Activated CD8-positive, alpha-beta T cell treated with anti-CD3 and anti-CD28 coated beads for 36 hours (primary cell): ENCODE data around the gene PFKFB3. TPM values are rescaled to one million over a fixed set of nuclear protein-coding genes. Genes with fewer than 3 reads are reported as not detected.

Experiments
- ATAC-seq: fragments of 200-7000 bp; cut with Tn5 transposase; one replicate; pipeline ENCODE4 v1.10.0; 2021; ENCODE audit warnings: mild to moderate bottlenecking, moderate library complexity
- CTCF ChIA-PET: fragments of 350-600 bp; sonication (Branson Sonifier 250); formaldehyde crosslinking; loops from one replicate; lab custom pipeline; 2021; ENCODE audit warnings: antibody characterized with exemption; lab: Charles Lee
- POLR2A ChIA-PET: fragments of 350-600 bp; sonication (Branson Sonifier 250); formaldehyde crosslinking; loops from one replicate; lab custom pipeline; 2021; ENCODE audit warnings: antibody characterized with exemption; lab: Charles Lee
- DNase-seq: peaks from one replicate; pipeline ENCODE4 v3.0.0-alpha.2; 2020
- H3K27ac Mint-ChIP-seq: one replicate; pipeline ENCODE4 v1.8.0; 2021; ENCODE audit warnings: mild to moderate bottlenecking, mixed read lengths
- H3K27me3 Mint-ChIP-seq: one replicate; pipeline ENCODE4 v1.8.0; 2021; ENCODE audit warnings: mixed read lengths
- H3K36me3 Mint-ChIP-seq: one replicate; pipeline ENCODE4 v1.8.0; 2021; ENCODE audit warnings: low read depth, mixed read lengths
- H3K4me1 Mint-ChIP-seq: one replicate; pipeline ENCODE4 v1.8.0; 2021; ENCODE audit warnings: low read depth, mixed read lengths
- H3K4me3 Mint-ChIP-seq: one replicate; pipeline ENCODE4 v1.8.0; 2021; ENCODE audit warnings: mild to moderate bottlenecking, moderate library complexity, mixed read lengths
- H3K9me3 Mint-ChIP-seq: one replicate; pipeline ENCODE4 v1.8.0; 2021; ENCODE audit warnings: mixed read lengths
- CTCF ChIP-seq: fragments of 200-600 bp; IDR thresholded peaks from one replicate; pipeline ENCODE4 v1.8.0; 2022; ENCODE audit warnings: antibody characterized with exemption, mild to moderate bottlenecking
- intact Hi-C: fragments of 100-400 bp; cut with micrococcal nuclease; formaldehyde crosslinking; loops from one replicate; pipeline ENCODE4 v1.10.0; 2022
- total RNA-seq, 2 experiments: library from RNA; stranded (reverse); gene quantifications; one replicate each; pipeline ENCODE4 v1.2.3, GENCODE V29; 2021

The PFKFB3 gene
- total RNA-seq, 2 experiments from 2014 or later, result 107 to 117 TPM

GRCh38 chr10:6232846-6233724 lies 30.4 kb downstream of the PFKFB3 start:
- intact Hi-C loops, result no loop called here
- Mint-ChIP-seq H3K36me3 (peaks cover 68% of the 10 kb centered on the region), H3K4me1 (peaks cover 6% of the 10 kb centered on the region), H3K27me3 (no peaks in the 10 kb centered on the region), H3K4me3 (no peak overlapping the region), H3K27ac (no peak overlapping the region), H3K9me3 (no peaks in the 10 kb centered on the region)
- no peak for DNase-seq
- ChIA-PET CTCF (interaction anchor here (1.0 to 4.8 kb wide), 2 partner anchors 32 to 169 kb away, joined by 3 to 24 read pairs; no protein-coding TSS in a partner anchor), POLR2A (interaction anchor here (1.4 kb wide), 1 partner anchor 31 kb away, joined by 4 read pairs; the partner anchor contains the start of gene PFKFB3)
- ATAC-seq, result no peak
- TF ChIP-seq CTCF, result no peak

GRCh38 chr10:6233725-6234277 lies 31.1 kb downstream of the PFKFB3 start:
- no peak for ATAC-seq
- Mint-ChIP-seq H3K4me3 (no peak overlapping the region), H3K27ac (no peak overlapping the region), H3K36me3 (peaks cover 64% of the 10 kb centered on the region), H3K27me3 (no peaks in the 10 kb centered on the region), H3K9me3 (no peaks in the 10 kb centered on the region), H3K4me1 (peaks cover 7% of the 10 kb centered on the region)
- DNase-seq, result no peak
- ChIA-PET POLR2A (interaction anchor here (1.4 to 1.9 kb wide), 2 partner anchors 26 to 31 kb away, joined by 4 read pairs; partner anchors contain the start of gene PFKFB3), CTCF (interaction anchor here (0.6 to 4.8 kb wide), 3 partner anchors 32 to 183 kb away, joined by 3 to 24 read pairs (median 3); no protein-coding TSS in a partner anchor)
- intact Hi-C loops, result no loop called here
- TF ChIP-seq CTCF, result no peak

- Mint-ChIP-seq H3K9me3 (no peaks in the 10 kb centered on the region), H3K36me3 (peaks cover 65% of the 10 kb centered on the region), H3K27me3 (no peaks in the 10 kb centered on the region), H3K4me3 (no peak overlapping the region), H3K27ac (no peak overlapping the region), H3K4me1 (peaks cover 13% of the 10 kb centered on the region)
- ATAC-seq, result no peak
- TF ChIP-seq CTCF, result no peak
- ChIA-PET POLR2A (interaction anchor here (0.9 to 1.9 kb wide), 3 partner anchors 27 to 32 kb away, joined by 4 read pairs; partner anchors contain the start of gene PFKFB3), CTCF (interaction anchor here (0.6 to 4.8 kb wide), 5 partner anchors 31 to 183 kb away, joined by 3 to 24 read pairs (median 3); partner anchors contain the start of gene PFKFB3)
- no peak for DNase-seq
- intact Hi-C loops, result no loop called here
Observed at GRCh38 chr10:6234371-6234770, 31.6 kb downstream of the PFKFB3 start.

- TF ChIP-seq CTCF, result no peak
- H3K27ac Mint-ChIP-seq, result peak overlapping the region; percentile 38
- H3K36me3 Mint-ChIP-seq, result peaks cover 58% of the 10 kb centered on the region
- no peak overlapping the region for H3K4me3 Mint-ChIP-seq
- CTCF ChIA-PET, result interaction anchor here (1.1 to 4.8 kb wide), 4 partner anchors 76 to 169 kb away, joined by 3 to 24 read pairs (median 6); no protein-coding TSS in a partner anchor
- H3K27me3 Mint-ChIP-seq, result no peaks in the 10 kb centered on the region
- POLR2A ChIA-PET, result interaction anchor here (0.9 to 1.3 kb wide), 3 partner anchors 12 to 166 kb away, joined by 3 to 5 read pairs (median 3); no protein-coding TSS in a partner anchor
- intact Hi-C loops, result no loop called here
- no peaks in the 10 kb centered on the region for H3K9me3 Mint-ChIP-seq
- ATAC-seq (no peak), DNase-seq (no peak)
- H3K4me1 Mint-ChIP-seq, result peaks cover 19% of the 10 kb centered on the region
Observed at GRCh38 chr10:6236349-6237198, 33.8 kb downstream of the PFKFB3 start.
